Effector memory CD8-positive, alpha-beta T cell (primary cell): ENCODE data around the gene ATP8B1.
A peak's percentile ranks its signal among the peaks of the same experiment; 100 is the strongest.

Source experiments
- ATAC-seq: fragments of 150-1000 bp; cut with Tn5 transposase; replicated peaks from 2 replicates; pipeline ENCODE4 v1.10.0; 2021; ENCODE audit warnings: mild to moderate bottlenecking, moderate library complexity
- DNase-seq, 3 experiments: peaks; one replicate each; pipeline ENCODE4 v3.0.0; 2021
- H3K27ac Mint-ChIP-seq, 2 donors: one replicate each; pipeline ENCODE4 v1.8.0; 2022; ENCODE audit warnings: mild to moderate bottlenecking in 2 of 2, mixed read lengths in 2 of 2, moderate library complexity in 2 of 2
- H3K27me3 Mint-ChIP-seq, 2 donors: one replicate each; pipeline ENCODE4 v1.8.0; 2022; ENCODE audit warnings: mixed read lengths in 2 of 2
- H3K36me3 Mint-ChIP-seq: one replicate; pipeline ENCODE4 v1.8.0; 2022; ENCODE audit warnings: mild to moderate bottlenecking, moderate library complexity, mixed read lengths; ENCODE audit not compliant: insufficient read depth
- H3K4me1 Mint-ChIP-seq, 2 donors: one replicate each; pipeline ENCODE4 v1.8.0; 2022; ENCODE audit warnings: low read depth in 2 of 2, mixed read lengths in 2 of 2
- H3K4me3 Mint-ChIP-seq, 2 donors: one replicate each; pipeline ENCODE4 v1.8.0; 2022; ENCODE audit warnings: mild to moderate bottlenecking in 2 of 2, mixed read lengths in 2 of 2, moderate library complexity in 2 of 2
- H3K9me3 Mint-ChIP-seq, 2 donors: one replicate each; pipeline ENCODE4 v1.8.0; 2022; ENCODE audit warnings: mixed read lengths in 2 of 2

Gene ATP8B1

GRCh38 chr18:57811477-57812125 is 8.5 kb upstream of the ATP8B1 start:
- Mint-ChIP-seq H3K4me1 (no peaks in the 10 kb centered on the region), H3K9me3 (peaks cover 0 to 7% of the 10 kb centered on the region in 2 donors), H3K27ac (no peak overlapping the region), H3K4me3 (no peak overlapping the region), H3K36me3 (no peaks in the 10 kb centered on the region), H3K27me3 (peaks cover 5 to 22% of the 10 kb centered on the region in 2 donors)
- ATAC-seq, result no peak
- DNase-seq, result no peak

GRCh38 chr18:57809190-57809589 is 6.1 kb upstream of the ATP8B1 start:
- no peaks in the 10 kb centered on the region for H3K4me1 Mint-ChIP-seq
- H3K4me3 Mint-ChIP-seq, result no peak overlapping the region
- peaks cover 13 to 23% of the 10 kb centered on the region in 2 donors for H3K27me3 Mint-ChIP-seq
- H3K36me3 Mint-ChIP-seq, result no peaks in the 10 kb centered on the region
- ATAC-seq (no peak), DNase-seq (no peak)
- H3K27ac Mint-ChIP-seq, result no peak overlapping the region
- H3K9me3 Mint-ChIP-seq, result peaks cover 0 to 7% of the 10 kb centered on the region in 2 donors

GRCh38 chr18:57807336-57808117 is 4.4 kb upstream of the ATP8B1 start:
- no peaks in the 10 kb centered on the region for H3K4me1 Mint-ChIP-seq
- no peaks in the 10 kb centered on the region for H3K36me3 Mint-ChIP-seq
- DNase-seq, result no peak
- no peak overlapping the region for H3K4me3 Mint-ChIP-seq
- H3K27ac Mint-ChIP-seq, result no peak overlapping the region
- H3K27me3 Mint-ChIP-seq, result peaks cover 15 to 31% of the 10 kb centered on the region in 2 donors
- no peak for ATAC-seq
- H3K9me3 Mint-ChIP-seq, result peaks cover 0 to under 1% of the 10 kb centered on the region in 2 donors

GRCh38 chr18:57806978-57807285 is 3.8 kb upstream of the ATP8B1 start:
- DNase-seq, result no peak
- H3K36me3 Mint-ChIP-seq, result no peaks in the 10 kb centered on the region

DNA sequence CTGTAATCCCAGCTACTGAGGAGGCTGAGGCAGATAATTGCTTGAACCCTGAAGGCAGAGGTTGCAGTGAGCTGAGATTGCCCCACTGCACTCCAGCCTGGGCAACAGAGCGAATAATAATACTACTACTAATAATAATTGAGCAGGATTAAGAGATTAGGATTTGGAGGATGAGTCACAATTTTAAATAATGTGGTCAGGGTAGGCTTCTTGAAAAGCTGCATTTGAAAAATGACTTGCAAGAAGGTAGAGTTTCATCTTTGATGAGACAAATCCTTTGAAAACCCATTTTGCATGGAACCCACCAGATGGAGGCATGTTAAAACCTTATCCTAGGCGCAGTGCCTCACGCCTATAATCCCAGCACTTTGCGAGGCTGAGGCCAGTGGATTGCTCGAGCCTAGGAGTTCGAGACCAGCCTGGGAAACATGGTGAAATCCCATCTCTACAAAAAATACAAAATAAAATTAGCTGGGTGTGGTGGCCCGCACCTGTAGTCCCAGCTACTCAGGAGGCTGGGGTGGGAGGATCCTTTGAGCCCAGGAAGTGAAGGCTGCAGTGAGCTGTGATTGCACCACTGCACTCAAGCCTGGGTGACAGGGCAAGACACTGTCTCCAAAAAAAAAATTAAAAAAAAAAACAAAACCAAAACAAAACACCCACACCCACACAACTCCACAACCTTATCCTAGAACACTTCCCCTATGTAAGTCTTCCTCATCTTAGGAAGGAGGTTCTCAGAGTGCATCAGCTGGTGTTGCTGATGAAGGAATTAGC is 3.3 kb upstream of the ATP8B1 start:
- H3K4me3 Mint-ChIP-seq, result no peak overlapping the region
- no peak overlapping the region for H3K27ac Mint-ChIP-seq
- ATAC-seq (no peak), DNase-seq (no peak)
- no peaks in the 10 kb centered on the region for H3K9me3 Mint-ChIP-seq
- peaks cover 0 to 5% of the 10 kb centered on the region in 2 donors for H3K4me1 Mint-ChIP-seq
- no peaks in the 10 kb centered on the region for H3K36me3 Mint-ChIP-seq
- peaks cover 22 to 42% of the 10 kb centered on the region in 2 donors for H3K27me3 Mint-ChIP-seq

More at GRCh38 chr18:57806978-57807285, 3.8 kb upstream of the ATP8B1 start:
- Mint-ChIP-seq H3K27me3 (peaks cover 16 to 37% of the 10 kb centered on the region in 2 donors), H3K27ac (no peak overlapping the region), H3K4me1 (peaks cover 0 to 4% of the 10 kb centered on the region in 2 donors), H3K4me3 (no peak overlapping the region), H3K9me3 (no peaks in the 10 kb centered on the region)
- no peak for ATAC-seq

GRCh38 chr18:57805117-57805516 is 2.0 kb upstream of the ATP8B1 start:
- Mint-ChIP-seq H3K4me1 (peaks cover 0 to 5% of the 10 kb centered on the region in 2 donors), H3K36me3 (no peaks in the 10 kb centered on the region), H3K4me3 (no peak overlapping the region), H3K27me3 (peaks cover 32 to 55% of the 10 kb centered on the region in 2 donors), H3K9me3 (no peaks in the 10 kb centered on the region), H3K27ac (no peak overlapping the region)
- ATAC-seq (no peak), DNase-seq (no peak)

DNA sequence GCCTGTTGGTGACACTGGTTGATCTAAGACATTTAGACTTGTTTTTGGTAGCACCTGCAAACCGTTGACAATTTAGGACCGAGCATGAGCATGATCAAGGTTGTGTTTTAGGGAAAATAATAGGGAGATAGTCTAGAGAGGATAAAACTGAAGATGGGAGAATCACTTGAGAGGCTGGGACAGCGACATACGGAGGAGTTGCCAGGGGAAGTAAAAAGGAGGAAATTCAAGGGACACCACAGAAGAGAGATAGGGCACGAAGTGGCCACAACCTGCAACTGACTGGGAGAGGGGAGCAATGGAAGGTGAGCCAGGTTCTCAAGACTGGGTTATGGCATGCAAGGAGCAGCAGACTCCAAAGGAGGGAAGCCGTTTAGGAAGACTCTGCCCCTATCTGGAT is 1.4 kb upstream of the ATP8B1 start:
- Mint-ChIP-seq H3K27ac (no peak overlapping the region), H3K36me3 (no peaks in the 10 kb centered on the region), H3K4me1 (peaks cover 0 to 5% of the 10 kb centered on the region in 2 donors), H3K9me3 (no peaks in the 10 kb centered on the region), H3K27me3 (peaks cover 32 to 59% of the 10 kb centered on the region in 2 donors), H3K4me3 (no peak overlapping the region)
- DNase-seq, result no peak
- ATAC-seq, result no peak

- peaks cover 32 to 69% of the 10 kb centered on the region in 2 donors for H3K27me3 Mint-ChIP-seq
- H3K9me3 Mint-ChIP-seq, result no peaks in the 10 kb centered on the region
- peaks cover 0 to 5% of the 10 kb centered on the region in 2 donors for H3K4me1 Mint-ChIP-seq
- peak overlapping the region in 1 of 2 donors; percentile 51 for H3K4me3 Mint-ChIP-seq
- H3K36me3 Mint-ChIP-seq, result no peaks in the 10 kb centered on the region
- ATAC-seq (no peak), DNase-seq (no peak)
- no peak overlapping the region for H3K27ac Mint-ChIP-seq
Observed at GRCh38 chr18:57802213-57803102, 657 bp downstream of the ATP8B1 start.

- Mint-ChIP-seq H3K36me3 (no peaks in the 10 kb centered on the region), H3K27me3 (peaks cover 32 to 74% of the 10 kb centered on the region in 2 donors), H3K9me3 (no peaks in the 10 kb centered on the region)
Observed at GRCh38 chr18:57801761-57802212, 1.3 kb downstream of the ATP8B1 start.

GRCh38 chr18:57801325-57801724 is 1.8 kb downstream of the ATP8B1 start:
- Mint-ChIP-seq H3K27ac (no peak overlapping the region), H3K4me1 (peaks cover 0 to 5% of the 10 kb centered on the region in 2 donors), H3K27me3 (peaks cover 32 to 77% of the 10 kb centered on the region in 2 donors), H3K9me3 (no peaks in the 10 kb centered on the region), H3K36me3 (no peaks in the 10 kb centered on the region), H3K4me3 (peak overlapping the region; percentile 51 to 53)
- DNase-seq (no peak), ATAC-seq (no peak)

More at GRCh38 chr18:57801761-57802212, 1.3 kb downstream of the ATP8B1 start:
- DNase-seq (no peak), ATAC-seq (no peak)
- Mint-ChIP-seq H3K4me3 (peak overlapping the region; percentile 51 to 53), H3K4me1 (peaks cover 0 to 5% of the 10 kb centered on the region in 2 donors), H3K27ac (no peak overlapping the region)

GRCh38 chr18:57798713-57799373 is 4.3 kb downstream of the ATP8B1 start:
- ATAC-seq, result no peak
- Mint-ChIP-seq H3K4me3 (no peak overlapping the region), H3K36me3 (no peaks in the 10 kb centered on the region), H3K27ac (no peak overlapping the region), H3K9me3 (no peaks in the 10 kb centered on the region), H3K4me1 (peaks cover 0 to 5% of the 10 kb centered on the region in 2 donors), H3K27me3 (peaks cover 26 to 66% of the 10 kb centered on the region in 2 donors)
- no peak for DNase-seq

GRCh38 chr18:57797209-57797651 is 5.9 kb downstream of the ATP8B1 start:
- DNase-seq (no peak), ATAC-seq (no peak)
- Mint-ChIP-seq H3K27ac (no peak overlapping the region), H3K9me3 (no peaks in the 10 kb centered on the region), H3K4me3 (no peak overlapping the region), H3K36me3 (no peaks in the 10 kb centered on the region), H3K4me1 (peaks cover 0 to 4% of the 10 kb centered on the region in 2 donors), H3K27me3 (peaks cover 33 to 71% of the 10 kb centered on the region in 2 donors)
